ENCODE results near the gene PLCH1. TPM values are rescaled to one million over a fixed set of nuclear protein-coding genes. Genes with fewer than 3 reads are reported as not detected.

The PLCH1 gene
- total RNA-seq, 1 experiment from 2014 or later, result 3.8 TPM

- no peak for DNase-seq (ENCODE audit: low read depth, low spot score)
Measured at GRCh38 chr3:155420881-155421486, 323.9 kb downstream of the PLCH1 start.

More at GRCh38 chr3:155420881-155421486, 323.9 kb downstream of the PLCH1 start:
- TF ChIP-seq, protein P1, sequence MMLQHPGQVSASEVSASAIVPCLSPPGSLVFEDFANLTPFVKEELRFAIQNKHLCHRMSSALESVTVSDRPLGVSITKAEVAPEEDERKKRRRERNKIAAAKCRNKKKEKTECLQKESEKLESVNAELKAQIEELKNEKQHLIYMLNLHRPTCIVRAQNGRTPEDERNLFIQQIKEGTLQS (IDR thresholded peaks at IDR 0.05), result no peak
- TF ChIP-seq CTCF (IDR thresholded peaks at IDR 0.05 in 2 of 3, conservative IDR thresholded peaks at IDR 0.05 in 1 of 3; ENCODE audit: borderline replicate concordance in 1 of 3, insufficient read depth in 1 of 3, low read depth in 2 of 3, low read length in 2 of 3) (peak; percentile 24 to 47 (median 34); a peak in 4 of 6 replicates), POLR2A (IDR thresholded peaks at IDR 0.05; ENCODE audit: borderline replicate concordance, extremely low read depth, insufficient read depth, insufficient read length) (no peak), RAD21 (IDR thresholded peaks at IDR 0.05; ENCODE audit: low read depth) (peak; percentile 32; the same call in 1 of the 2 replicates)
- ATAC-seq, result peak; percentile 52; the same call in 1 of the 2 replicates
- H3K79me2 ChIP-seq (ENCODE audit: insufficient read depth, low read length), result no peaks in the 10 kb centered on the region
- H3K9me3 ChIP-seq (ENCODE audit: control insufficient read depth in 1 of 2, insufficient read depth in 1 of 2, low read depth in 1 of 2, low read length in 2 of 2), result no peaks in the 10 kb centered on the region
- no peak overlapping the region for H3K27ac ChIP-seq (ENCODE audit: low read depth, low read length)
- no peaks in the 10 kb centered on the region for H4K20me1 ChIP-seq (ENCODE audit: insufficient read depth)
- peaks cover 0 to 10% of the 10 kb centered on the region in 2 experiments; a peak in 1 of 4 replicates for H3K4me1 ChIP-seq (ENCODE audit: control insufficient read depth in 1 of 2, insufficient read depth in 2 of 2, low read length in 2 of 2)
- CTCF ChIA-PET, result no interaction called here
- no peaks in the 10 kb centered on the region for H3K36me3 ChIP-seq (ENCODE audit: control insufficient read depth in 1 of 2, insufficient read depth in 2 of 2, low read length in 2 of 2)
- RAD21 ChIA-PET (ENCODE audit: low non-redundant PET in 1 of 2, low total read pairs in 2 of 2, uncharacterized antibody in 2 of 2, unreplicated experiment in 2 of 2), result no interaction called here
- no peak overlapping the region for H3K4me2 ChIP-seq (ENCODE audit: low read length)
- no peak overlapping the region for H3K9ac ChIP-seq (ENCODE audit: low read length)
- no peak overlapping the region for H3K4me3 ChIP-seq (replicated peaks in 1 of 2; ENCODE audit: low read depth in 1 of 2, low read length in 2 of 2)
- POLR2A ChIA-PET, result no interaction called here
- intact Hi-C loops (cut with micrococcal nuclease), result loop anchor here (5.0 kb wide), 1 partner anchor 919 kb away; no protein-coding TSS in a partner anchor
- no TSS peak for BruUV-seq (replicated peaks)
- no peaks in the 10 kb centered on the region for H3K9me2 ChIP-seq (ENCODE audit: insufficient read depth)
- no peaks in the 10 kb centered on the region for H3K27me3 ChIP-seq (ENCODE audit: insufficient read depth, low read length)
- H2AFZ ChIP-seq (ENCODE audit: low read depth, low read length, poor library complexity, severe bottlenecking), result no peak overlapping the region
